ENCODE measurements around the gene GAPVD1. TPM values are rescaled to one million over a fixed set of nuclear protein-coding genes. Genes with fewer than 3 reads are reported as not detected.

The GAPVD1 gene
- total RNA-seq, 1 experiment from 2014 or later: 70.3 TPM

- DNase-seq: no peak
- Histone ChIP-seq H2AFZ (no peak overlapping the region), H3K4me1 (replicated peaks; ENCODE audit: insufficient read depth) (no peaks in the 10 kb centered on the region), H3K27ac (no peak overlapping the region), H3K4me3 (no peak overlapping the region), H3F3A (ENCODE audit: insufficient read depth, low read depth) (no peaks in the 10 kb centered on the region), H4K20me1 (ENCODE audit: insufficient read depth) (no peaks in the 10 kb centered on the region), H3K79me2 (ENCODE audit: low read depth) (no peaks in the 10 kb centered on the region), H3K9me3 (ENCODE audit: insufficient read depth, low read depth) (no peaks in the 10 kb centered on the region), H3K27me3 (ENCODE audit: insufficient read depth, low read depth) (no peaks in the 10 kb centered on the region), H3K4me2 (no peak overlapping the region), H3K36me3 (ENCODE audit: low read depth) (no peaks in the 10 kb centered on the region), H3K9me2 (ENCODE audit: insufficient read depth) (no peaks in the 10 kb centered on the region)
- no TSS peak for BruUV-seq (replicated peaks)
- intact Hi-C loops (cut with micrococcal nuclease; ENCODE audit: unreplicated experiment): loop anchor here (2.0 kb wide), 1 partner anchor 49 kb away; no protein-coding TSS in a partner anchor
- TF ChIP-seq EZH2 (IDR thresholded peaks at IDR 0.05; ENCODE audit: low read depth) (no peak), CTCF (conservative IDR thresholded peaks at IDR 0.05) (no peak)
- CTCF ChIA-PET: no interaction called here
- POLR2A ChIA-PET (ENCODE audit: unreplicated experiment): no interaction called here
These were observed 136.1 kb downstream of the GAPVD1 start for GRCh38 chr9:125397736-125398135.

GRCh38 chr9:125398243-125398642, 136.6 kb downstream of the GAPVD1 start:
- POLR2A ChIA-PET (ENCODE audit: unreplicated experiment): no interaction called here
- no TSS peak for BruUV-seq (replicated peaks)
- H3K4me3 ChIP-seq: no peak overlapping the region

GRCh38 chr9:125399165-125399564, 137.5 kb downstream of the GAPVD1 start:
- POLR2A ChIA-PET (ENCODE audit: unreplicated experiment): interaction anchor here (0.6 kb wide), 1 partner anchor 9 kb away, joined by 4 read pairs; no protein-coding TSS in a partner anchor
- intact Hi-C loops (cut with micrococcal nuclease; ENCODE audit: unreplicated experiment): no loop called here

More at GRCh38 chr9:125398243-125398642, 136.6 kb downstream of the GAPVD1 start:
- H3K36me3 ChIP-seq (ENCODE audit: low read depth): no peaks in the 10 kb centered on the region
- no peaks in the 10 kb centered on the region for H3K79me2 ChIP-seq (ENCODE audit: low read depth)
- H3K9me2 ChIP-seq (ENCODE audit: insufficient read depth): no peaks in the 10 kb centered on the region
- H3K27ac ChIP-seq: no peak overlapping the region
- no peaks in the 10 kb centered on the region for H4K20me1 ChIP-seq (ENCODE audit: insufficient read depth)
- H3K27me3 ChIP-seq (ENCODE audit: insufficient read depth, low read depth): no peaks in the 10 kb centered on the region
- no peak for DNase-seq
- TF ChIP-seq EZH2 (IDR thresholded peaks at IDR 0.05; ENCODE audit: low read depth) (no peak), CTCF (conservative IDR thresholded peaks at IDR 0.05) (no peak)
- CTCF ChIA-PET: no interaction called here
- no peaks in the 10 kb centered on the region for H3K4me1 ChIP-seq (replicated peaks; ENCODE audit: insufficient read depth)
- H3F3A ChIP-seq (ENCODE audit: insufficient read depth, low read depth): no peaks in the 10 kb centered on the region
- H3K4me2 ChIP-seq: no peak overlapping the region
- no peak overlapping the region for H2AFZ ChIP-seq
- intact Hi-C loops (cut with micrococcal nuclease; ENCODE audit: unreplicated experiment): no loop called here
- H3K9me3 ChIP-seq (ENCODE audit: insufficient read depth, low read depth): no peaks in the 10 kb centered on the region

More at GRCh38 chr9:125399165-125399564, 137.5 kb downstream of the GAPVD1 start:
- H3K79me2 ChIP-seq (ENCODE audit: low read depth): no peaks in the 10 kb centered on the region
- no peak overlapping the region for H3K4me3 ChIP-seq
- no peaks in the 10 kb centered on the region for H3K4me1 ChIP-seq (replicated peaks; ENCODE audit: insufficient read depth)
- H3F3A ChIP-seq (ENCODE audit: insufficient read depth, low read depth): no peaks in the 10 kb centered on the region
- CTCF ChIA-PET: no interaction called here
- no TSS peak for BruUV-seq (replicated peaks)
- no peak for DNase-seq
- H4K20me1 ChIP-seq (ENCODE audit: insufficient read depth): no peaks in the 10 kb centered on the region
- no peaks in the 10 kb centered on the region for H3K27me3 ChIP-seq (ENCODE audit: insufficient read depth, low read depth)
- TF ChIP-seq EZH2 (IDR thresholded peaks at IDR 0.05; ENCODE audit: low read depth): no peak
- TF ChIP-seq CTCF (conservative IDR thresholded peaks at IDR 0.05): no peak
- H3K36me3 ChIP-seq (ENCODE audit: low read depth): no peaks in the 10 kb centered on the region
- no peaks in the 10 kb centered on the region for H3K9me3 ChIP-seq (ENCODE audit: insufficient read depth, low read depth)
- H3K27ac ChIP-seq: no peak overlapping the region
- no peaks in the 10 kb centered on the region for H3K9me2 ChIP-seq (ENCODE audit: insufficient read depth)
- H2AFZ ChIP-seq: no peak overlapping the region
- H3K4me2 ChIP-seq: no peak overlapping the region
